Endodermal cell (in vitro differentiated cells): ENCODE results near the gene SCTR. TPM values are rescaled to one million over a fixed set of nuclear protein-coding genes. Genes with fewer than 3 reads are reported as not detected.

Experiments
- DNase-seq: peaks from one replicate; pipeline ENCODE4 v3.0.0-alpha.2; 2017
- H3K27ac ChIP-seq: 2 replicates; pipeline ENCODE4 v1.5.1; 2013; ENCODE audit warnings: mild to moderate bottlenecking, low read depth, low read length, moderate library complexity
- H3K27me3 ChIP-seq: 2 replicates; pipeline ENCODE4 v1.6.1; 2013; ENCODE audit warnings: mild to moderate bottlenecking, low read length, moderate library complexity; ENCODE audit not compliant: insufficient read depth, control insufficient read depth, poor library complexity, severe bottlenecking
- H3K36me3 ChIP-seq: 2 replicates; pipeline ENCODE4 v1.7.0; 2013; ENCODE audit warnings: mild to moderate bottlenecking, low read length, moderate library complexity; ENCODE audit not compliant: control insufficient read depth, insufficient read depth
- H3K4me1 ChIP-seq: one replicate; pipeline ENCODE4 v1.7.0; 2013; ENCODE audit warnings: low read length; ENCODE audit not compliant: control insufficient read depth, insufficient read depth
- H3K4me3 ChIP-seq: 2 replicates; pipeline ENCODE4 v1.5.1; 2013; ENCODE audit warnings: mild to moderate bottlenecking, low read length, moderate library complexity
- H3K9ac ChIP-seq: 2 replicates; pipeline ENCODE4 v1.6.1; 2013; ENCODE audit warnings: mild to moderate bottlenecking, low read length, moderate library complexity; ENCODE audit not compliant: poor library complexity, severe bottlenecking; ENCODE audit errors: extremely low read depth
- H3K9me3 ChIP-seq: 2 replicates; pipeline ENCODE4 v1.6.1; 2013; ENCODE audit warnings: mild to moderate bottlenecking, low read length, moderate library complexity; ENCODE audit not compliant: control insufficient read depth
- H3K27ac Mint-ChIP-seq: 2 replicates; pipeline ENCODE4 v1.8.0; 2020; ENCODE audit warnings: mixed read lengths
- H3K27me3 Mint-ChIP-seq: 2 replicates; pipeline ENCODE4 v1.8.0; 2021; ENCODE audit warnings: mild to moderate bottlenecking, mixed read lengths; ENCODE audit not compliant: insufficient read depth
- H3K36me3 Mint-ChIP-seq: 2 replicates; pipeline ENCODE4 v1.8.0; 2020; ENCODE audit warnings: low read depth, mixed read lengths
- H3K4me1 Mint-ChIP-seq: 2 replicates; pipeline ENCODE4 v1.8.0; 2020; ENCODE audit warnings: mixed read lengths
- H3K4me3 Mint-ChIP-seq: 2 replicates; pipeline ENCODE4 v1.8.0; 2020; ENCODE audit warnings: mild to moderate bottlenecking, moderate library complexity, mixed read lengths
- H3K9me3 Mint-ChIP-seq: 2 replicates; pipeline ENCODE4 v1.8.0; 2020; ENCODE audit warnings: mild to moderate bottlenecking, mixed read lengths
- CTCF ChIP-seq: fragments of 200-600 bp; sonication (generic); conservative IDR thresholded peaks from 2 replicates; pipeline ENCODE4 v1.5.0; 2021; ENCODE audit warnings: antibody characterized with exemption, mild to moderate bottlenecking
- WGBS, 2 experiments: methylation state at CpG; one replicate each; pipeline versions ENCODE4 v1.1.5 to v1.1.7; 2013; ENCODE audit warnings: missing lambda C conversion rate in 2 of 2, mixed read lengths in 1 of 2; ENCODE audit not compliant: insufficient coverage in 1 of 2, insufficient read length in 1 of 2; 5-methylcytosine and 5-hydroxymethylcytosine counted together
- total RNA-seq, 2 donors: library from RNA; stranded (reverse); fragmentation: NEBNext Ultra II Directional in 1 of 2; extraction: Animal tissue kit (Norgen Biotek cat#: 25700) in 1 of 2; gene quantifications; 2 replicates in 1 of 2; 3 replicates in 1 of 2; pipeline ENCODE4 v1.2.1, GENCODE V29; 2021

SCTR gene
- total RNA-seq, 2 donors from 2014 or later: 0.20 to 0.49 TPM

DNA sequence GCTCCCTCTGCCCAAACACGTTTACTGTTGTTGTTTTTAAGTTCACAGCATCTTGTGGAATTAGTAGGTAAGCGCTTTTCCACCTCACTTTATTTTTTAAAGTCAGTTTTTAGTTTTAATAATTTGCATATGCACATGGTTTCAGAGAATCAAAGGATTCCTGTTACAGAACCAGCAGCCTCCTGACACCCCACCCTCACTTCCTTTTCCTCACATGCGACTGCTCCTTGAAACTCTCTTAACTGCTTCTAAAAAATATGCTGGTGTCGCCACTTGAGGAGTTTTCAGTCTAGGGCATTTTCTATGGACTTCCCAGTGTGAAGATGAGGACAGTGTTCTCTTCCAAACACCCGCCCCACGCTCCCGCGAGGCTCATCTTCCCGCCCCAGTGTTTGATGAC is 78.2 kb downstream of the SCTR start:
- WGBS, 2 experiments: 85 to 90% methylated on average over 5 to 9 of the region's 9 CpGs
- Mint-ChIP-seq H3K36me3 (no peaks in the 10 kb centered on the region), H3K9me3 (no peaks in the 10 kb centered on the region), H3K27ac (no peak overlapping the region), H3K27me3 (peaks cover 4% of the 10 kb centered on the region), H3K4me1 (peaks cover 10% of the 10 kb centered on the region), H3K4me3 (no peak overlapping the region)
- H3K4me1 ChIP-seq: no peaks in the 10 kb centered on the region
- no peak overlapping the region for H3K27ac ChIP-seq
- no peak for DNase-seq
- no peak overlapping the region for H3K9ac ChIP-seq
- H3K36me3 ChIP-seq: no peaks in the 10 kb centered on the region
- no peaks in the 10 kb centered on the region for H3K9me3 ChIP-seq
- no peak for TF ChIP-seq CTCF
- no peaks in the 10 kb centered on the region for H3K27me3 ChIP-seq
- H3K4me3 ChIP-seq: no peak overlapping the region

DNA sequence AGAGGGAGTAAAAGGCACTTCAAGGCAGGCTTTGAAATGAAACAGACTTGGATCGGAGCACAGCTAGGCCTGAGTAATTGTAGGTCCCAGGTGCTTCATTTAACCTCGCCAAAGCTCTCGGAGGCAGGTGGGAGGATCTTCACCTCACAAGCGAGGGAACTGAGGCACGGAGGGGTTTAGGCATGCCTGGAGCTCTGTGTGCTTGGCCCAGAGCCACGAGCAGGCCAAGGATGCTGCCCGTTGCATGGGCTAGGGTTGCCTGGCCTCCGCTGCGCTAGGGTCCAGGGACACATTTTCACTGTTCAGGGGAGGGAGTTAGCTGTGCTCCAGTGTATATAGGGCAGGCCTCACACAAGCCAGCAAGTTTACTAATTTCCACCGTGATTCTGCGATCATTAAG is 81.4 kb downstream of the SCTR start:
- Histone ChIP-seq H3K9ac (no peak overlapping the region), H3K27me3 (no peaks in the 10 kb centered on the region), H3K9me3 (no peaks in the 10 kb centered on the region), H3K27ac (no peak overlapping the region), H3K4me1 (no peaks in the 10 kb centered on the region), H3K36me3 (no peaks in the 10 kb centered on the region), H3K4me3 (no peak overlapping the region)
- Mint-ChIP-seq H3K27ac (no peak overlapping the region), H3K36me3 (no peaks in the 10 kb centered on the region), H3K27me3 (peaks cover 2% of the 10 kb centered on the region), H3K4me1 (peaks cover 23% of the 10 kb centered on the region), H3K4me3 (no peak overlapping the region), H3K9me3 (no peaks in the 10 kb centered on the region)
- no peak for TF ChIP-seq CTCF
- DNase-seq: no peak
- 95 to 100% methylated on average over 2 to 11 of the region's 11 CpGs for WGBS, 2 experiments

GRCh38 chr2:119442226-119442619 is 82.1 kb downstream of the SCTR start:
- 89 to 100% methylated on average over 6 to 7 of the region's 7 CpGs for WGBS, 2 experiments
- no peaks in the 10 kb centered on the region for H3K36me3 ChIP-seq
- Mint-ChIP-seq H3K4me1 (peaks cover 25% of the 10 kb centered on the region), H3K9me3 (no peaks in the 10 kb centered on the region), H3K4me3 (no peak overlapping the region), H3K27me3 (peaks cover 2% of the 10 kb centered on the region), H3K36me3 (peaks cover under 1% of the 10 kb centered on the region), H3K27ac (no peak overlapping the region)
- no peak overlapping the region for H3K27ac ChIP-seq
- no peak overlapping the region for H3K4me3 ChIP-seq
- no peaks in the 10 kb centered on the region for H3K4me1 ChIP-seq
- TF ChIP-seq CTCF: no peak
- no peaks in the 10 kb centered on the region for H3K9me3 ChIP-seq
- no peak overlapping the region for H3K9ac ChIP-seq
- peak; percentile 45 for DNase-seq
- no peaks in the 10 kb centered on the region for H3K27me3 ChIP-seq
